Body of pancreas (tissue), 4 donors: Measurements from ENCODE around the gene DIS3L2.

ENCODE experiments used
- CTCF ChIP-seq, 7 experiments: fragments of 450-650 bp in 4 of 7; fragments of 200-600 bp in 3 of 7; sonication (generic) in 3 of 7; IDR thresholded peaks; one replicate each; pipeline ENCODE4 v1.5.1; 2016 to 2019; ENCODE audit warnings: antibody characterized with exemption in 7 of 7
- POLR2A ChIP-seq, 3 donors: fragments of 450-650 bp; IDR thresholded peaks; one replicate each; pipeline ENCODE4 v1.6.1; 2016; ENCODE audit warnings: antibody characterized with exemption in 3 of 3, mild to moderate bottlenecking in 2 of 3

DNA sequence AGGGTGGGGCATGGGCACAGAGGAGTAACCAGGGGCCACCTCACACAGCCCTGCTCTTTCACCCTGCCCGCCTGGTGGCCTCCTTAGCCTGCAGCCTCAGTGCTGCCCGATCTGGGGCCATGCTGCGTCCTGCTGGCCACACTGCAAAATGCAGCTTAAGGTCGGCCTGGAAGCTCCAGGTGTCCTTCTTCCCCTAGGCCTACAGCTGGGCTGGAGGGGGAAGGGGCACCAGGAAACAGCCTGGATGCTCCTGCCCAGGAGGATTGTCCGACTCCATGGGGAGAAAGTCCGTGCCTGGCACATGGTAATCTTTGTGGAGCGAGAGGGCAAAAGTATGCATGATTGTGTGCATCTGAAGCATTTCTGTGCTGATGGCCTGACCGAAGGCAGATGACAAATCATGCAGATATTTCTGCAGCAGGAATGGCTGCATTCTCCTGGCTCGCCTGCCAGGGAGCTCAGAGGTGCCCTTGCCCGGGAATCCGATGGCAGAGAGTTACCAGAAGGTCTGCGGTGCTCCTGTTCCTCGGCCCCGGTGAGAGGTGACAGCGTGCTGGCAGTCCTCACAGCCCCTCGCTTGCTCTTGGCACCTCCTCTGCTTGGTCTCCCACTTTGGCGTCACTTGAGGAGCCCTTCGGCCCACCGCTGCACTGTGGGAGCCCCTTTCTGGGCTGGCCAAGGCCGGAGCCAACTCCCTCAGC, 404.3 kb downstream of the DIS3L2 start:
- no peak for TF ChIP-seq POLR2A (IDR thresholded peaks at IDR 0.05)
- TF ChIP-seq CTCF (IDR thresholded peaks at IDR 0.05): peak in 3 of 7 experiments; percentile 23 to 35 (median 27)
